IMR-90 (cell line): ENCODE measurements around the gene BCAS3. TPM values are rescaled to one million over a fixed set of nuclear protein-coding genes. Genes with fewer than 3 reads are reported as not detected.

Source experiments
- ATAC-seq: fragments of 200-7000 bp; cut with Tn5 transposase; 2 replicates; pipeline ENCODE4 v1.9.1; 2020; ENCODE audit warnings: low read depth, mild to moderate bottlenecking, moderate library complexity
- BruUV-seq: library from RNA; stranded (reverse); fragments of 400-500 nt; replicated peaks from 2 replicates; lab custom pipeline; 2021; lab: Mats Ljungman, UMichigan
- CTCF ChIA-PET: fragments of 300-600 bp; formaldehyde crosslinking; extraction: SDS; loops from one replicate; lab custom pipeline; 2021; ENCODE audit warnings: antibody characterized with exemption; lab: Yijun Ruan, JAX
- POLR2A ChIA-PET: fragments of 300-600 bp; sonication (Branson Sonifier 250); formaldehyde crosslinking; loops from one replicate; lab custom pipeline; 2022; ENCODE audit warnings: antibody characterized with exemption; ENCODE audit not compliant: unreplicated experiment; lab: Charles Lee
- DNase-seq: peaks from one replicate; pipeline ENCODE4 v3.0.0; 2013
- H2AFZ ChIP-seq: replicated peaks from 2 replicates; pipeline ENCODE3; 2013; ENCODE audit warnings: low read length, mild to moderate bottlenecking; ENCODE audit not compliant: poor library complexity
- H2AK5ac ChIP-seq: 2 replicates; pipeline ENCODE4 v1.6.1; 2013; ENCODE audit warnings: low read depth, low read length, inconsistent platforms
- H2AK9ac ChIP-seq: replicated peaks from 2 replicates; pipeline ENCODE3; 2013; ENCODE audit warnings: mild to moderate bottlenecking, low read depth, low read length, moderate library complexity; ENCODE audit not compliant: poor library complexity
- H2BK120ac ChIP-seq: 2 replicates; pipeline ENCODE4 v1.6.1; 2013; ENCODE audit warnings: low read depth, low read length, inconsistent platforms
- H2BK15ac ChIP-seq: 3 replicates; pipeline ENCODE4 v1.6.1; 2013; ENCODE audit warnings: low read depth, low read length, inconsistent platforms
- H2BK20ac ChIP-seq: 2 replicates; pipeline ENCODE4 v1.6.1; 2013; ENCODE audit warnings: low read depth, mild to moderate bottlenecking, inconsistent platforms, low read length, moderate library complexity
- H2BK5ac ChIP-seq: 2 replicates; pipeline ENCODE4 v1.6.1; 2013; ENCODE audit warnings: mild to moderate bottlenecking, low read depth, low read length, inconsistent platforms; ENCODE audit not compliant: poor library complexity, severe bottlenecking
- H3K14ac ChIP-seq: replicated peaks from 2 replicates; pipeline ENCODE4 v1.6.1; 2013; ENCODE audit warnings: low read depth, low read length, inconsistent platforms
- H3K18ac ChIP-seq: 2 replicates; pipeline ENCODE4 v1.6.1; 2013; ENCODE audit warnings: low read depth, low read length, control low read depth
- H3K23ac ChIP-seq: 2 replicates; pipeline ENCODE4 v1.6.1; 2013; ENCODE audit warnings: low read depth, low read length, inconsistent platforms
- H3K27ac ChIP-seq: 2 replicates; pipeline ENCODE4 v1.5.1; 2013; ENCODE audit warnings: mild to moderate bottlenecking, control low read depth, low read length; ENCODE audit not compliant: insufficient read depth
- H3K27me3 ChIP-seq: 2 replicates; pipeline ENCODE4 v1.6.1; 2013; ENCODE audit warnings: low read length; ENCODE audit not compliant: control insufficient read depth, insufficient read depth
- H3K36me3 ChIP-seq: 2 replicates; pipeline ENCODE4 v1.6.1; 2013; ENCODE audit warnings: low read length, mixed read lengths; ENCODE audit not compliant: control insufficient read depth, insufficient read depth
- H3K4ac ChIP-seq: 2 replicates; pipeline ENCODE4 v1.6.1; 2013; ENCODE audit warnings: low read depth, low read length, inconsistent platforms
- H3K4me1 ChIP-seq: 2 replicates; pipeline ENCODE4 v1.6.1; 2013; ENCODE audit warnings: low read length, mixed read lengths; ENCODE audit not compliant: control insufficient read depth, insufficient read depth
- H3K4me2 ChIP-seq: 2 replicates; pipeline ENCODE4 v1.6.1; 2013; ENCODE audit warnings: low read depth, mild to moderate bottlenecking, control low read depth, low read length, moderate library complexity
- H3K4me3 ChIP-seq: 2 replicates; pipeline ENCODE4 v1.5.1; 2013; ENCODE audit warnings: low read depth, mild to moderate bottlenecking, control low read depth, low read length, moderate library complexity; ENCODE audit not compliant: insufficient read depth
- H3K56ac ChIP-seq: 2 replicates; pipeline ENCODE4 v1.6.1; 2013; ENCODE audit warnings: low read length, inconsistent platforms; ENCODE audit not compliant: insufficient read depth; ENCODE audit errors: extremely low read depth
- H3K79me1 ChIP-seq, 2 experiments: 2 replicates each; pipeline ENCODE4 v1.6.1; 2013; ENCODE audit warnings: low read length in 2 of 2, inconsistent platforms in 1 of 2, low read depth in 1 of 2
- H3K9ac ChIP-seq: 2 replicates; pipeline ENCODE4 v1.6.1; 2013; ENCODE audit warnings: low read depth, low read length, control low read depth
- H3K9me1 ChIP-seq: 2 replicates; pipeline ENCODE4 v1.6.1; 2013; ENCODE audit warnings: low read length, inconsistent platforms; ENCODE audit not compliant: insufficient read depth
- H3K9me3 ChIP-seq: 2 replicates; pipeline ENCODE4 v1.6.1; 2013; ENCODE audit warnings: low read length; ENCODE audit not compliant: control insufficient read depth, insufficient read depth
- H4K20me1 ChIP-seq: 2 replicates; pipeline ENCODE4 v1.6.1; 2013; ENCODE audit warnings: low read length, inconsistent platforms; ENCODE audit not compliant: insufficient read depth
- H4K5ac ChIP-seq: 2 replicates; pipeline ENCODE4 v1.6.1; 2013; ENCODE audit warnings: mild to moderate bottlenecking, low read depth, low read length, control low read depth
- H4K8ac ChIP-seq, 2 experiments: 2 replicates each; pipeline ENCODE4 v1.6.1; 2013; ENCODE audit warnings: low read depth in 2 of 2, low read length in 2 of 2, control low read depth in 1 of 2, inconsistent platforms in 1 of 2
- H4K91ac ChIP-seq: 2 replicates; pipeline ENCODE4 v1.6.1; 2013; ENCODE audit warnings: low read depth, low read length, inconsistent platforms; ENCODE audit not compliant: insufficient read depth
- CEBPB ChIP-seq: IDR thresholded peaks from 2 replicates; pipeline ENCODE4 v1.6.1; 2012; ENCODE audit warnings: low read depth, low read length, improper control_type of control experiment
- CHD1 ChIP-seq: IDR thresholded peaks from 2 replicates; pipeline ENCODE4 v1.6.1; 2012; ENCODE audit warnings: low read depth, low read length, improper control_type of control experiment
- FOS ChIP-seq: fragments of 150-350 bp; IDR thresholded peaks from 2 replicates; pipeline ENCODE4 v1.6.1; 2016; ENCODE audit warnings: low read depth, low read length
- MXI1 ChIP-seq: IDR thresholded peaks from 2 replicates; pipeline ENCODE4 v1.6.1; 2012; ENCODE audit warnings: low read depth, mild to moderate bottlenecking, low read length, moderate library complexity, borderline replicate concordance
- NFE2L2 ChIP-seq: fragments of 150-350 bp; IDR thresholded peaks from 2 replicates; pipeline ENCODE4 v1.6.1; 2016; ENCODE audit warnings: low read depth, mild to moderate bottlenecking, low read length
- RCOR1 ChIP-seq: IDR thresholded peaks from 2 replicates; pipeline ENCODE4 v1.6.1; 2012; ENCODE audit warnings: mild to moderate bottlenecking, low read length, improper control_type of control experiment; ENCODE audit not compliant: insufficient replicate concordance
- RFX5 ChIP-seq: IDR thresholded peaks from 2 replicates; pipeline ENCODE4 v1.8.0; 2012; ENCODE audit warnings: low read depth, mild to moderate bottlenecking, low read length, moderate library complexity
- SMC3 ChIP-seq: fragments of 150-350 bp; IDR thresholded peaks from 2 replicates; pipeline ENCODE4 v1.6.1; 2016; ENCODE audit warnings: low read depth, mild to moderate bottlenecking, antibody characterized with exemption, low read length, moderate library complexity
- WGBS, 2 experiments: methylation state at CpG; one replicate each; pipeline versions ENCODE4 v1.1.5 to v1.1.7; 2013; ENCODE audit warnings: missing lambda C conversion rate in 2 of 2; ENCODE audit not compliant: insufficient read length in 1 of 2; ENCODE audit errors: extremely low coverage in 2 of 2; 5-methylcytosine and 5-hydroxymethylcytosine counted together
- dilution Hi-C: fragments of 300-500 bp; cut with HindIII; formaldehyde crosslinking; loops from one replicate; pipeline ENCODE4 v1.14.3; 2018; ENCODE audit warnings: low sequenced_read_pairs; ENCODE audit not compliant: unreplicated experiment
- in situ Hi-C: fragments of 300-500 bp; cut with MboI; formaldehyde crosslinking; loops from 3 replicates; pipeline ENCODE4 v1.14.3; 2019; ENCODE audit warnings: low sequenced_read_pairs, inconsistent platforms, mixed read lengths
- intact Hi-C: fragments of 100-400 bp; cut with micrococcal nuclease; formaldehyde crosslinking; loops from 2 replicates; pipeline ENCODE4 v1.10.0; 2022
- polyA plus RNA-seq, 3 experiments: library from polyadenylated mRNA; depleted of rRNA; stranded (reverse); fragments of >200 nt; gene quantifications; 2 replicates each; pipeline ENCODE4 v1.2.3, GENCODE V29; 2012; ENCODE audit warnings: low replicate concordance in 1 of 3
- total RNA-seq: library from RNA; depleted of rRNA; stranded (reverse); fragments of >200 nt; gene quantifications from 2 replicates; pipeline ENCODE4 v1.2.3, GENCODE V29; 2012
- TF ChIP-seq, protein P1 (sequence below): conservative IDR thresholded peaks from 2 replicates; pipeline ENCODE4 v1.5.1; 2012; ENCODE audit warnings: mild to moderate bottlenecking, low read depth, low read length, improper control_type of control experiment

The BCAS3 gene
- total and polyA plus RNA-seq, 2 of the 4 experiments (the other 2 are of a cell fraction): 6.3 to 27.1 TPM

DNA sequence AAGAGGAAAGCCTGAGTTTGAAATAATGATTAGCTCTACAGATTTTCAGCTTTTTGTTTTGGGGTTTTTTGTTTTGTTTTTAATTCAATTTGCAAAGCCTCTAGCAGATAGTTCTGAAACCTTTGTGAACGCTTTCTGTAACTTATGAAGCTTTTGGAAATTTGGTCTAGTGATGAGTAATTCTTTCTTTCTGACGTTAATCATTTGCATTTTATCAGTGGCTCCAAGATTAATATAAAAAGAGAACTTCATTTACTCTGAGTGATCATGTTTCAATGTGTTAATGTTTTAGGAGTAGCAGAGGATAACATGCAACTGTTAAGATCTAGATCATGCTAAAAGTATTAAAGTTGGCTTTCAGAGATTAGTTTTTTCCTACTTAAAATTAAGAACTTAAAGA, 561.7 kb downstream of the BCAS3 start:
- Histone ChIP-seq H4K20me1 (no peaks in the 10 kb centered on the region), H4K91ac (no peak overlapping the region), H3K4ac (no peak overlapping the region), H4K8ac (no peak overlapping the region), H2BK15ac (no peak overlapping the region), H3K36me3 (no peaks in the 10 kb centered on the region), H3K4me3 (no peak overlapping the region), H3K18ac (no peak overlapping the region), H2BK5ac (no peak overlapping the region), H2BK120ac (no peak overlapping the region), H3K27ac (no peak overlapping the region), H3K9me1 (peaks cover 6% of the 10 kb centered on the region; the same call in 1 of the 2 replicates), H3K4me1 (peaks cover 14% of the 10 kb centered on the region), H3K4me2 (no peak overlapping the region; the same call in 1 of the 2 replicates), H3K9me3 (no peaks in the 10 kb centered on the region), H3K14ac (no peak overlapping the region), H2AK5ac (no peak overlapping the region), H3K23ac (no peak overlapping the region), H3K9ac (no peak overlapping the region), H2AK9ac (no peak overlapping the region), H2BK20ac (no peak overlapping the region), H4K5ac (no peak overlapping the region), H3K27me3 (no peaks in the 10 kb centered on the region), H3K56ac (no peak overlapping the region), H3K79me1 (peaks cover 0 to 4% of the 10 kb centered on the region in 2 experiments; a peak in 1 of 4 replicates), H2AFZ (no peak overlapping the region)
- no TSS peak for BruUV-seq
- in situ Hi-C loops (no loop called here), dilution Hi-C loops (no loop called here), intact Hi-C loops (no loop called here)
- WGBS, 2 experiments: no CpG with 5 or more reads among the region's 2 CpGs
- DNase-seq (peak; percentile 42), ATAC-seq (no peak)
- ChIA-PET CTCF (interaction anchor here (1.2 kb wide), 1 partner anchor 10 kb away, joined by 4 read pairs; no protein-coding TSS in a partner anchor), POLR2A (no interaction called here)
- TF ChIP-seq FOS: no peak
- TF ChIP-seq MXI1: no peak
- no peak for TF ChIP-seq RCOR1
- no peak for TF ChIP-seq CEBPB
- TF ChIP-seq, protein P1, sequence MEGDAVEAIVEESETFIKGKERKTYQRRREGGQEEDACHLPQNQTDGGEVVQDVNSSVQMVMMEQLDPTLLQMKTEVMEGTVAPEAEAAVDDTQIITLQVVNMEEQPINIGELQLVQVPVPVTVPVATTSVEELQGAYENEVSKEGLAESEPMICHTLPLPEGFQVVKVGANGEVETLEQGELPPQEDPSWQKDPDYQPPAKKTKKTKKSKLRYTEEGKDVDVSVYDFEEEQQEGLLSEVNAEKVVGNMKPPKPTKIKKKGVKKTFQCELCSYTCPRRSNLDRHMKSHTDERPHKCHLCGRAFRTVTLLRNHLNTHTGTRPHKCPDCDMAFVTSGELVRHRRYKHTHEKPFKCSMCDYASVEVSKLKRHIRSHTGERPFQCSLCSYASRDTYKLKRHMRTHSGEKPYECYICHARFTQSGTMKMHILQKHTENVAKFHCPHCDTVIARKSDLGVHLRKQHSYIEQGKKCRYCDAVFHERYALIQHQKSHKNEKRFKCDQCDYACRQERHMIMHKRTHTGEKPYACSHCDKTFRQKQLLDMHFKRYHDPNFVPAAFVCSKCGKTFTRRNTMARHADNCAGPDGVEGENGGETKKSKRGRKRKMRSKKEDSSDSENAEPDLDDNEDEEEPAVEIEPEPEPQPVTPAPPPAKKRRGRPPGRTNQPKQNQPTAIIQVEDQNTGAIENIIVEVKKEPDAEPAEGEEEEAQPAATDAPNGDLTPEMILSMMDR: no peak
- TF ChIP-seq SMC3: no peak
- TF ChIP-seq RFX5: no peak
- no peak for TF ChIP-seq CHD1
- no peak for TF ChIP-seq NFE2L2
